SK-N-SH (cell line): ENCODE measurements around the gene DSCAM. TPM values are rescaled to one million over a fixed set of nuclear protein-coding genes. Genes with fewer than 3 reads are reported as not detected.

Experiments used
- CTCF ChIA-PET: fragments of 300-600, 350-600 bp; formaldehyde crosslinking; extraction: SDS; loops from one replicate; lab custom pipeline; 2021; lab: Yijun Ruan, JAX
- POLR2A ChIA-PET: fragments of 350-600 bp; sonication (Branson Sonifier 250); formaldehyde crosslinking; extraction: SDS; loops from one replicate; lab custom pipeline; 2020; ENCODE audit warnings: antibody characterized with exemption, inconsistent platforms; lab: Yijun Ruan, JAX
- DNase-seq: peaks from one replicate; pipeline ENCODE4 v3.0.0; 2012
- H2AFZ ChIP-seq: fragments of 200-600 bp; sonication (generic); 2 replicates; pipeline ENCODE4 v1.8.1; 2016; ENCODE audit warnings: antibody characterized with exemption, mild to moderate bottlenecking, low read depth
- H3F3A ChIP-seq: fragments of 200-600 bp; sonication (generic); replicated peaks from 2 replicates; pipeline ENCODE3; 2016; ENCODE audit warnings: antibody characterized with exemption, mild to moderate bottlenecking; ENCODE audit not compliant: insufficient read depth
- H3K27ac ChIP-seq, 2 experiments: fragments of 200-500 bp in 1 of 2; fragments of 200-600 bp in 1 of 2; sonication (Bioruptor generic) in 1 of 2; sonication (generic), shearing (Covaris generic) in 1 of 2; 2 replicates each; pipeline versions ENCODE4 v1.5.1 to v1.6.1; 2014 to 2016; ENCODE audit warnings: low read depth in 2 of 2, inconsistent platforms in 1 of 2, low read length in 1 of 2, mild to moderate bottlenecking in 1 of 2, mixed read lengths in 1 of 2
- H3K27me3 ChIP-seq: fragments of 200-600 bp; sonication (generic), shearing (Covaris generic); 2 replicates; pipeline ENCODE4 v1.6.1; 2016; ENCODE audit warnings: mixed run types; ENCODE audit not compliant: insufficient read depth
- H3K36me3 ChIP-seq, 2 experiments: fragments of 200-500 bp in 1 of 2; fragments of 200-600 bp in 1 of 2; sonication (Bioruptor generic) in 1 of 2; sonication (generic) in 1 of 2; replicated peaks in 1 of 2; 2 replicates each; pipeline versions ENCODE3 to v1.5.1; 2014 to 2016; ENCODE audit warnings: low read length in 1 of 2, mild to moderate bottlenecking in 1 of 2; ENCODE audit not compliant: insufficient read depth in 2 of 2, control insufficient read depth in 1 of 2
- H3K4me1 ChIP-seq, 2 experiments: fragments of 200-500 bp in 1 of 2; fragments of 200-600 bp in 1 of 2; sonication (Bioruptor generic) in 1 of 2; sonication (generic), shearing (Covaris generic) in 1 of 2; 2 replicates each; pipeline versions ENCODE4 v1.5.1 to v1.6.1; 2014 to 2016; ENCODE audit warnings: low read depth in 1 of 2, low read length in 1 of 2, mixed run types in 1 of 2; ENCODE audit not compliant: insufficient read depth in 2 of 2, control insufficient read depth in 1 of 2
- H3K4me2 ChIP-seq: fragments of 200-600 bp; sonication (generic), shearing (Covaris generic); 2 replicates; pipeline ENCODE4 v1.6.1; 2017; ENCODE audit warnings: mixed run types
- H3K4me3 ChIP-seq, 2 experiments: fragments of 200-500 bp in 1 of 2; fragments of 200-600 bp in 1 of 2; sonication (Bioruptor generic) in 1 of 2; sonication (generic), shearing (Covaris generic) in 1 of 2; 2 replicates each; pipeline versions ENCODE4 v1.5.1 to v1.8.1; 2014 to 2016; ENCODE audit warnings: low read depth in 2 of 2, inconsistent platforms in 1 of 2, low read length in 1 of 2, mild to moderate bottlenecking in 1 of 2, mixed read lengths in 1 of 2, moderate library complexity in 1 of 2
- H3K79me2 ChIP-seq: fragments of 200-600 bp; sonication (generic); 2 replicates; pipeline ENCODE4 v1.8.1; 2017; ENCODE audit warnings: mild to moderate bottlenecking; ENCODE audit not compliant: insufficient read depth
- H3K9ac ChIP-seq: fragments of 200-600 bp; sonication (generic); 2 replicates; pipeline ENCODE4 v1.6.1; 2017; ENCODE audit warnings: mixed run types
- H3K9me2 ChIP-seq: fragments of 200-600 bp; sonication (generic); 2 replicates; pipeline ENCODE4 v1.6.1; 2017; ENCODE audit warnings: mixed run types
- H3K9me3 ChIP-seq: fragments of 200-600 bp; sonication (generic); 2 replicates; pipeline ENCODE4 v1.6.1; 2017; ENCODE audit warnings: mixed run types, mild to moderate bottlenecking, moderate library complexity
- H4K20me1 ChIP-seq: fragments of 200-600 bp; sonication (generic); 2 replicates; pipeline ENCODE4 v1.6.1; 2017; ENCODE audit warnings: mild to moderate bottlenecking, mixed run types; ENCODE audit not compliant: insufficient read depth
- CHD2 ChIP-seq: fragments of 150-350 bp; IDR thresholded peaks from 2 replicates; pipeline ENCODE4 v1.6.1; 2018; ENCODE audit warnings: low read length; ENCODE audit not compliant: partially characterized antibody
- CTCF ChIP-seq: fragments of 200-600 bp; sonication (generic); IDR thresholded peaks from 2 replicates; pipeline ENCODE4 v1.6.1; 2017; ENCODE audit warnings: antibody characterized with exemption, mild to moderate bottlenecking, moderate library complexity
- ELF1 ChIP-seq: IDR thresholded peaks from 2 replicates; pipeline ENCODE4 v1.4.0; 2012
- EZH2phosphoT487 ChIP-seq: fragments of 200-600 bp; sonication (generic); IDR thresholded peaks from 2 replicates; pipeline ENCODE4 v1.6.1; 2017; ENCODE audit warnings: low read depth, mixed run types, mild to moderate bottlenecking, antibody characterized with exemption, moderate library complexity, borderline replicate concordance
- FOXJ3 ChIP-seq: sonication (generic); formaldehyde crosslinking; IDR thresholded peaks from 2 replicates; pipeline ENCODE4 v1.5.1; 2020; ENCODE audit warnings: mild to moderate bottlenecking, missing genetic modification reagents
- FOXM1 ChIP-seq: IDR thresholded peaks from 2 replicates; pipeline ENCODE4 v1.4.0; 2012; ENCODE audit warnings: low read depth, mild to moderate bottlenecking
- IRF3 ChIP-seq: fragments of 150-350 bp; IDR thresholded peaks from 2 replicates; pipeline ENCODE4 v1.6.1; 2016; ENCODE audit warnings: mild to moderate bottlenecking, low read depth, low read length
- PBX3 ChIP-seq: IDR thresholded peaks from 2 replicates; pipeline ENCODE4; 2012
- POLR2AphosphoS5 ChIP-seq: IDR thresholded peaks from 2 replicates; pipeline ENCODE4 v1.6.1; 2012; ENCODE audit warnings: low read depth, low read length
- RXRA ChIP-seq: IDR thresholded peaks from 2 replicates; pipeline ENCODE4 v1.4.0; 2012; ENCODE audit warnings: low read depth, mild to moderate bottlenecking, borderline replicate concordance
- SIN3A ChIP-seq: IDR thresholded peaks from 2 replicates; pipeline ENCODE4 v1.6.1; 2012; ENCODE audit warnings: low read depth, mild to moderate bottlenecking, low read length, moderate library complexity, borderline replicate concordance
- SMC3 ChIP-seq: IDR thresholded peaks from 2 replicates; pipeline ENCODE4 v1.6.1; 2012; ENCODE audit warnings: low read depth, low read length, improper control_type of control experiment
- TCF12 ChIP-seq: IDR thresholded peaks from 2 replicates; pipeline ENCODE4 v1.4.0; 2012
- TEAD4 ChIP-seq: IDR thresholded peaks from 2 replicates; pipeline ENCODE4 v1.4.0; 2012; ENCODE audit warnings: mild to moderate bottlenecking, borderline replicate concordance; ENCODE audit not compliant: insufficient read depth
- USF1 ChIP-seq: IDR thresholded peaks from 2 replicates; pipeline ENCODE4 v1.4.0; 2012; ENCODE audit warnings: low read depth, borderline replicate concordance
- USF2 ChIP-seq: fragments of 150-350 bp; IDR thresholded peaks from 2 replicates; pipeline ENCODE4 v1.6.1; 2017; ENCODE audit warnings: antibody characterized with exemption, low read length, low read depth, borderline replicate concordance
- ZBTB33 ChIP-seq: IDR thresholded peaks from 2 replicates; pipeline ENCODE4 v1.4.0; 2012; ENCODE audit warnings: low read depth, borderline replicate concordance
- WGBS: methylation state at CpG from one replicate; pipeline ENCODE4 v1.1.6; 2017; ENCODE audit warnings: low lambda C conversion rate; 5-methylcytosine and 5-hydroxymethylcytosine counted together
- polyA plus RNA-seq, 3 experiments: library from polyadenylated mRNA; depleted of rRNA; stranded (reverse); fragments of >200 nt; gene quantifications; 2 replicates each; pipeline ENCODE4 v1.2.3, GENCODE V29; 2012

The DSCAM gene
- polyA plus RNA-seq, 1 of the 3 experiments (the other 2 are of a cell fraction) = not detected

- Histone ChIP-seq H3F3A (no peaks in the 10 kb centered on the region), H3K9me2 (no peaks in the 10 kb centered on the region), H3K79me2 (no peaks in the 10 kb centered on the region), H3K4me1 (peaks cover 0 to 2% of the 10 kb centered on the region in 2 experiments; a peak in 1 of 4 replicates), H3K27ac (no peak overlapping the region), H2AFZ (no peak overlapping the region), H3K9me3 (no peaks in the 10 kb centered on the region; the same call in 1 of the 2 replicates), H3K9ac (no peak overlapping the region), H3K27me3 (no peaks in the 10 kb centered on the region), H4K20me1 (no peaks in the 10 kb centered on the region), H3K4me3 (no peak overlapping the region), H3K36me3 (no peaks in the 10 kb centered on the region), H3K4me2 (no peak overlapping the region)
- POLR2A ChIA-PET = no interaction called here
- TF ChIP-seq RXRA = no peak
- no peak for TF ChIP-seq FOXM1
- no peak for TF ChIP-seq TEAD4
- no peak for TF ChIP-seq PBX3
- TF ChIP-seq SMC3 = no peak
- no peak for TF ChIP-seq ELF1
- TF ChIP-seq USF2 = no peak
- no peak for TF ChIP-seq TCF12
- no peak for TF ChIP-seq USF1
- TF ChIP-seq ZBTB33 = no peak
- no peak for TF ChIP-seq FOXJ3 (CRISPR knock-in tag)
- TF ChIP-seq POLR2AphosphoS5 = no peak
- no peak for TF ChIP-seq CHD2
- TF ChIP-seq EZH2phosphoT487 = no peak
- no peak for TF ChIP-seq SIN3A
- TF ChIP-seq CTCF = no peak
- no peak for TF ChIP-seq IRF3
- 39% methylated on average over 4 of the region's 4 CpGs for WGBS
- CTCF ChIA-PET = interaction anchor here (0.7 kb wide), 1 partner anchor 144 kb away, joined by 3 read pairs; no protein-coding TSS in a partner anchor
- no peak for DNase-seq
These were observed 233.4 kb downstream of the DSCAM start for GRCh38 chr21:40613546-40614030.
